Measurements from ENCODE around the gene SMC5.

DNA sequence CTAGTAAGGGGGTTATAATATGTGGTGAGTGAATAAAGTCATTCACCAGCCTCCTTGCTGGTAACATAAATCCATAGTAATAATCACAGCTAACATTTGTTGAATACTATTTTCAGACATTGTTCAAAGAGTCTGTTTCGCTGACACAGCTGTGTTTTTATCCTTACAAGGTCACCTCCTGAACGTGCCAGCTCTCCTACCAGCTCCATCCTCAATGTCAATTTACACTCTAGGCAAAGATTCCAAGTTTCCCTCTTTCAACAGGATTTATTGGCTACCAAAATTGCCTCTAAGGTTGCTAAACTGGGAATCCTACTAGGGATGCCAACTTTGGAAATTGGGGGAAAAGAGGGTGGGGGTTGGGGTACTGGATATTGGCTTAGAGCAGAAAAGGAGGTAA lies 30.7 kb upstream of the SMC5 start:
- TF ChIP-seq CTCF (IDR thresholded peaks at IDR 0.05) (no peak), POLR2A (IDR thresholded peaks at IDR 0.05) (no peak)
